Endometrial microvascular endothelial cells (primary cell): Measurements from ENCODE around the gene JMJD7. TPM values are rescaled to one million over a fixed set of nuclear protein-coding genes. Genes with fewer than 3 reads are reported as not detected.

Experiments used
- in situ Hi-C: cut with HindIII; loops from 2 replicates; pipeline ENCODE4 v1.10.0; 2017; ENCODE audit warnings: low sequenced_read_pairs, low pct_unique_long_range_greater_than_20kb; ENCODE audit errors: inconsistent ontology term
- total RNA-seq: library from RNA; depleted of rRNA; stranded (reverse); fragments of >200 nt; gene quantifications from one replicate; pipeline ENCODE4 v1.2.3, GENCODE V29; 2015; ENCODE audit errors: inconsistent ontology term

JMJD7 gene
- total RNA-seq, 1 donor from 2014 or later = 5.0 TPM

DNA sequence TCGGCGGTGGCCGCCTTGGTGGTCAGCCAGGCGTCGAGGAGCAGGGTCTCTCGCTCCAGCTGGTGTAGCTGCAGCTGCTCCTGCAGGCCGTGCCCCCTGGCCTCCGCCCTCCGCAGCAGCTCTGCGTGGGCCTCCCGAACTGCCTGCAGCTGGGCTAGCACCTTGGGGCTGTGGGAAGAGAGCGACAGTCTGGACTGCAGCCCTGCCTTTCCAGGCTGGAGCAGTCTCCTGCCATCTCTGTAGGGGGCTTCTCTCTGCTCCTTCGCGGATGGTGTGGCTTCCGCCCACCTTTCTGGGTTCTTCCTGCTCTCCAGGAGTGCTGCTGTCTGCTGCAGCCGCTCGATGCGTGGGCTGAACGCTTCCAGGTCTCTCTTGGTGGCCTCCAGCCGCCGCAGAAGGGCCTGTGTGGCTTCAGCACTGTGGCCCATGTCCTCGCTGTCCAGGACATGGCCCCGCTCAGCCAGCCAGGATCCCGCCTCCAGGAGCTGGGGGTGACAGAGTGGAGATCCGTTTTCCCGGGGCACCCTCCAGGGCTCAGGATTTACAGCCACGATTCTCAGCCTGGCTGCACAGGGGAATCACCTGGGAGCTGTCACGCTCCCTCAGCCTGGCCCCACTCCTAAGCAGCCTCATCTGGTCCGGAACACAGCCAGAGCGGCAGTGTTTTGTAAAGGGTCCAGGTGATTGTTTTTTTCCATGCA is 27.5 kb downstream of the JMJD7 start:
- in situ Hi-C loops = no loop called here

DNA sequence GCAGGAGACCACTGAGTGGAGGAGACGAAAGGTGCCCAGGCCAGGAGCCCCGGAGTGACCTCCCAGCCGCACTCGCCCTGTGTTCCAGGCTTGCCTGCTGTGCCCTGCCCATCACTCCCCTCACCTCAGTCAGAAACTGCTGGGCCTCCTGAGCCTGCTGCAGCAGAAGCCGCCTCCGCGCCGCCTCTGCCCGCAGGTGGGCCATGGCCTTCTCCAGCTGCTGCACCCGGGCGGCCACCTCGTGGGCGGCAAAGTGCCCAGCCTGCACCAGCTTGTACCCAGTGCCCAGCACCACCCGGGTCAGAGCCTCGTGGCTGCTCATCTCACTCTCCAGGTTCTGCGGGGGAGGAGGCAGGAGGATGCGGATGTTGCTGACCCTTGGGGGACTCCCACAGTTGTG is 28.4 kb downstream of the JMJD7 start:
- in situ Hi-C loops = no loop called here

DNA sequence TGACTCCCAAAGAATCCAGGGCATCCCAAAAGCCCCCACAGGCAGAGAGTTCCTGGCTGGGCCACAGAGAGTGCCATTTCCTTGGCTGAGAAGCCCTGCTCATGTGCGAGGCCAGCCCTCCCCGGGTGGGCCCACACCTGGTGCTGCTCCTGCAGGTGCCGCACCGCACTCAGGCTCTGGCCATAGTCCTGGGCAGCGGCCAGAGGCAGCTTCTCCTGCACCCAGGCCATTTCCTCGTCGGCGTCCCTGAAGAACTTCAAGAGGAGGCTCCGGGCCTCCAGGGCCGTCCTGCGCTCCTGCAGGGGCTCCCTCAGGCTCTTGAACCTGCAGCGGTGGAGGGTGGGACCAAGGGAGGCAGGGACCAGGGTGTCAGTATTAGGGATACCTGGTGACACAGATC is 28.8 kb downstream of the JMJD7 start:
- in situ Hi-C loops = no loop called here

DNA sequence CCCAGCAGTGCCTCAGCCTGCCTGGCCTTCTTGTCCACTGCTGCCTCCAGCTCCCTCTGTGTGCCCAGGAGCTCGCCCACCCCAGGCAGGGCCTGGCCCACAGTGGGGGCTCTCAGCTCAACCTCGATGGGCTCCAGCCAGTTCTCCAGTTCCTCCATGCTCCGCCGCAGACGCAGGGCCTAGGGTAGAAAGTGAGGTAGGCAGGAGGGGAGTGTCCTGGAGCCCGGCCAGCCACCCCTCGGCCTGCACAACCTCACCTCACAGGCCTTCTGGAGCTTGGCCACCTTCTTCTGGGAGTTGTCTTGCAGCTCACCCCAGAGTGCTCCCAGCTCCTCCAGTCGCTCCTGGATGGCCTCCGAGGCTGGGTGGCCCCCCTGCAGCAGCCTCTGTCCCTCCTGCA is 29.4 kb downstream of the JMJD7 start:
- in situ Hi-C loops = no loop called here

DNA sequence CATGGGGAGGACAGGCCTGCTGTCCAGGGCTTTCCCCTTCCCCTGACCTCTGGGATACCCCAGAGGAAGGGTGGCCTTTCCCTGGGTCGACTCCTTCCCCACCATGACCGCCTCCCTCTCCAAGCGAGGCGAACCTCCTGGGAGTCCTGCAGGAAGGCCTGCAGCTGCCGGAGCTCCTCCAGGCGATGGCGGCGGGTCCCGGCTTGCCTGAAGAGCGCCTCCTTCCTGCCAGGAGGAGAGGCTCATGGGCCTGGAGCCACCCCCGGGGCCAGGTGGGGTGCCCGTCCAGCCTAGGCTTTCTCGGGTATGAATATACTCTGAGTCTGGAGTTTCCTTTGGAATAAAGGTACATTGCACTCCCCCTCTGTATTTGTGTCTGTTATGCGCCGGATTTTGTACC is 30.9 kb downstream of the JMJD7 start:
- in situ Hi-C loops = no loop called here

DNA sequence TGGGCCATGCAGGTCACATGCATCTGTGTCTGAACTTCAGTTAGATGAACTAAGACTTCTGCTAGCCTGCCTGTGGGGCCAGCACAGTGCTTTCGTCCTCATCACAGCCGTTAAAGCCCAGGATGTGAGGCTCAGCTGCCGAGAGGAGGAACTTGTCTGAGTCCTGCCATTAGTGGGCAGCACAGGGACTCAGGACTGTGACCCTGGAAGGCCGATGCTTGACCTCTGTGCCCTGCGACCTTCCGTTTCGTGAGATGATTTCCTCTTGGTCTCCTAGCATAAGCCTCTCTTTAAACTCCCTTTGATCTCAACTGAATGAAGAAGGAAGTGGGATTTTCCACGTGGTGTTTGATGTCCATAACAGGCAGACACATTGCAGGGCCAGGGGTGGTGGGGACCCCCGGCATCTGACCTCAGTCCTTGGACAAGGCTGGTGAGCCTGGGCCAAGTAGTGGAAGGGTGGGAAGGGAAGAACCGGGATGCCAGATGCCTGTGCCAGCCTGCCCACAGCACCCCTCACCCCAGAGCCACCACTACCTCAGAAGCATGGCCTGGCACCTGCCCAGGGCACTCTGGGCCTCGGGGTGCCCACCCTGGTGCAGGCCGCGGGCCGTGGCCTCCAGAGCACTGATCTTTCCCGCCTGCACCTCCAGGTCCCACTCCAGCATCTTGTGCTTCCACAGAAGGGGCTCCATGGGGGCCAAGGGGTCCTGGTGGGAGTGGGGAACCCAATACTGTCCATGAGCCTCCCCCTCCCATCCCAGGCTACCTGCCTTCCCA is 32.3 kb downstream of the JMJD7 start:
- in situ Hi-C loops = no loop called here

DNA sequence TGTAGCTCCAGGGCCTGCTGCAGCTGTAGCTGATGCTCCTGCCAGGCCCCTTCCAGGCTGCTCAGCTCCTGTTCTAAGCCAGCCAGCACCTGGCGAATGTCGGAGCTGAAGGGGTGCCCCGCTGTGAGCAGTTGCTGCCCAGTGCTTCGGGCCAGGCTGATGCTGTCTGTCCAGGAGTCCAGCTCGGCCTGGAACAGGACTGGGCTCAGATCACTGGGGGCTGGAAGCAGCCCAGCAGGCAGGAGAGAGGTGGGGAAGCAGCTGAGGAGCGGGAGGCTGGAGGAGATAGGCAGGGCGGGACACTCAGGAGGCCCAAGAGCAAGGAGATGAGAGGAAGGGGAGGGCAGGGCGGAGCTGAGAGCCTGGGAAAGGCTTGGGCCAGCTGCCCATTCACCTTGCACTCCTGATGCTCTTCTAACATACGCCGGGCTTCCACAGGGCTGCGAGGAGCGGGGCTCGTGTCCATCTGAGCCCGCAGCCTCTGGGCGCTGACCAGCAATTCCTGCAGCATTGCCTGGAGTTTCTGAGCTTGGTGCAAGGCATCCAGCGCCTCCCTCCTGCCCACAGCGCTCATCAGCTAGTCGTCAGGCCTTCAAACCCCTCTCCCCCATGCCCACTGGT is 34.0 kb downstream of the JMJD7 start:
- in situ Hi-C loops = no loop called here

DNA sequence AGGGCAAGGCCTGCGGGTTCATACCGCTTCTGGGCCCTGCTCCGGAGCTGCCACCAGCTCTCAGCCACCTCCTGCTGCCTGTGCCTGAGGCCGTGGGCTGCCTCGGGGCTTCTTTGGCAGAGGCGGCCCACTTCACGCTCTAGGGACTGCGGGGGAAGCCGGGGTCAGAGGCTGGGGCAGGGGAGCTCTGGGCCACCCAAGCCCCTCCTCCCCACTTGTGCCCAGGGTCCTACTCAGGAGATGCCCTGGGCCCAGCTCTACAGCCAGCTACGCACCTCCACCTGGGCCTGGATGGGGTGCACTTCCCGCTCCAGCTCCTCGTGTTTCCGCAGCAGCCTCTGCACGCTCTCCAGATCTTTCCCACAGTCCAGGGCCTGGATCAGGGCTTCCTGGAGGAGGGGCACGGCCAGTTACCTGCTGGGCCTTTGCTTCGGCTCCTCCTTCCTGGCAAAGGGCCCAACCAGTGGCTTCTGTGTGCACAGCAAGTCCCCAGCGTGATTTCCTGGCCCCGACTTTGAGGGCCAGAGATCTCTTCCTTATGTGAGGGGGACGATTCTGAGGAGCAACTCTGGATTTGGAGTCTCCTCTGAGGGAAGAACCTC is 34.7 kb downstream of the JMJD7 start:
- in situ Hi-C loops = no loop called here

DNA sequence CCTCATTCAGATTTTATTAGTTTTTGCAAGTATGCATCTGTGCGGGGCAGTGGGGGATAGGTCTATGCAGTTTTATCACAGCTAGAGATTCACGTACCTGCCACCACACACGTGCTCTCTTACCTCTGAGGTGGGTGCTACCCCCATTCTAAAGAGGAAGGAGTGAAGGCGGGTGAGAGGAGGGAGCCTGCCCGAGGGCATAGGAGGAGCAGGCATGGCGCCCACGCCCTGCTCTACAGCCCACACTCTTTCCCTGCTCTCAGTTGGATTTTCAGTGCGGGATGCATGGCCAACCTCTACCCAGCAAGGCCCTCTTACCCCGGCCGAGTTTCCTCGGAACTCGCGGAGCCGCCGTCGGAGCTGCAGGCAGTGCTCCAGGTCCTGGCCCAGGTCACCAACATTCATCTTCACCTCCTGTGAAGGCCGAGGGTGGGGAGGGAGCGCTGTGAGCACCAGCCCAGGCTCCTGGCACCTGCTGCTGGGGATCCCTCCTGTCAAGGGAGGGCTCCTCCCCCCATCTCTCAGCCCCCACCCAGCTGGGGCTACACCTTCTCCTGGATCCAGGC is 37.7 kb downstream of the JMJD7 start:
- in situ Hi-C loops = no loop called here

DNA sequence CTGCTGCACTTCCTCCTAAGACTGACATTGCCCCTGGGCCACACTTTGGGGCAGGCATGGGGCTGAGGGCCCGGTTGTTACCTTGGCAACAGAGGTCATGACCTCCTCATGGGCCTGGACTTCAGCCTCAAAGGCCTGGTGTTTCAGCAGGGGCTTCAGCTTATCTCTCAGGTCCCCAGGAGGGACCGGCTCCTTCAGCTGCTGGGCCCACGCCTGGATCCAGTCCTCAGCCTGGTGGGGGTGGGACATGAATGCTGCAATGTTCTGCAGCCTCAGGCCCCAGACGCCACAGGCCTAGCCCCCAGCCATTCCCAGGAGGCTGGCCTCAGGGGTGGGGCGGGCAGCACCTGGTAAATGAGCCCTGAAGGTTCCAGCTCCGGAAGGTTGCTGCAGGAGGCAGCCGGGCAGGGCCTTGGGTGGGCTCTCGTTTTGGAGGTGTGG is 38.4 kb downstream of the JMJD7 start:
- in situ Hi-C loops = no loop called here

DNA sequence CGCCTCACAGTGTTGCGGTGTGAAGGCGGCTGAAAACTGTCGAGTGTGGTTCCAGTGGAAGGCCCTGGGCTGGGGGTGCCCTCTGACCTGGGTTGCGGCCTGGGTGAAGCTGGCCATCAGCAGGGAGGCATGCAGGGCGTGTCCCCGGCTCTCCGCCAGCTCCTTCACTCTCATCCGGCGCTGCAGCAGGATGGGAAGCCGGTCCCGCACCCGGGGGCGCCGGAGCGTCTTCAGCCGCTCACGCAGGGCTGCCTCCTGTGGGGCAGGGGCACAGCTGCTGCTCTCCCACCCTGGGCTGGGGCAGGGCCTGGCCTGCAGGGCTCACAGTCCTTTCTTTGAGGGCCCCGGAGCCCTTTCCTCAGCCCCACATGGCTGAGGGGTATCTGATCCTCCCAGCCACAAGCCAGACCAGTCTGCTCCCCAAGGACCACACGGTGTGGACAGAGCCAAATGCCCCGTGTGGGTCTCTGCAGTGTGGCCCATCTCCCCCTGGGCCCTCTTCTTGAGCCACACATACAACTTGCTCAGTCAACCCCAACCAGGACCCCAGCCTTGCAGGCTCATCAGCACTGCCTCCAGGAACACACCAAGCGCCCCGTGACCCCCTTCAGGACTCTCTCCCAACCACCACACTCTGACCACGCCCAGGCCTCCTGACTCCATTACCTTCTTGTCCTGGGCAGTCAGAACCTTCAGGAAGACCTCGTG is 39.1 kb downstream of the JMJD7 start:
- in situ Hi-C loops = no loop called here

DNA sequence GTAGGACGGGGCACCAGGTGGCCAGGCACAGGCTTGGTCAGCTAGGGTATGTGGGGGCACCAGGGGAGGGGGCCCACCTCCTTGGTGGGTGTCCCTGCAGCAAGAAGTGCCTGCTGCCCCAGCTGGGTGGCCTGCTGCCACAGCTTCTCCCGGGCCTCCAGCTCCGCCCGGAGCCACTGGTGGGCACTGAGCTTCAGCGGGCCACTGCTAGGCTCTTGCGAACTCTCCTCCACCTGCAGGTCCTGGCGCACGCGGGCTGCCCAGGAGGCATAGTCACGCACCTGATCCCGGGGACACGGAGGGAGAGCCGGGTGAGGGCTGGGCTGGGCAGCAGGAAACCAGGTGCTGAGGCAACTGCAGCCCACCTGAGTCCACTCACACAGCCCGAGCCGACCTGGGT is 40.4 kb downstream of the JMJD7 start:
- in situ Hi-C loops = no loop called here

DNA sequence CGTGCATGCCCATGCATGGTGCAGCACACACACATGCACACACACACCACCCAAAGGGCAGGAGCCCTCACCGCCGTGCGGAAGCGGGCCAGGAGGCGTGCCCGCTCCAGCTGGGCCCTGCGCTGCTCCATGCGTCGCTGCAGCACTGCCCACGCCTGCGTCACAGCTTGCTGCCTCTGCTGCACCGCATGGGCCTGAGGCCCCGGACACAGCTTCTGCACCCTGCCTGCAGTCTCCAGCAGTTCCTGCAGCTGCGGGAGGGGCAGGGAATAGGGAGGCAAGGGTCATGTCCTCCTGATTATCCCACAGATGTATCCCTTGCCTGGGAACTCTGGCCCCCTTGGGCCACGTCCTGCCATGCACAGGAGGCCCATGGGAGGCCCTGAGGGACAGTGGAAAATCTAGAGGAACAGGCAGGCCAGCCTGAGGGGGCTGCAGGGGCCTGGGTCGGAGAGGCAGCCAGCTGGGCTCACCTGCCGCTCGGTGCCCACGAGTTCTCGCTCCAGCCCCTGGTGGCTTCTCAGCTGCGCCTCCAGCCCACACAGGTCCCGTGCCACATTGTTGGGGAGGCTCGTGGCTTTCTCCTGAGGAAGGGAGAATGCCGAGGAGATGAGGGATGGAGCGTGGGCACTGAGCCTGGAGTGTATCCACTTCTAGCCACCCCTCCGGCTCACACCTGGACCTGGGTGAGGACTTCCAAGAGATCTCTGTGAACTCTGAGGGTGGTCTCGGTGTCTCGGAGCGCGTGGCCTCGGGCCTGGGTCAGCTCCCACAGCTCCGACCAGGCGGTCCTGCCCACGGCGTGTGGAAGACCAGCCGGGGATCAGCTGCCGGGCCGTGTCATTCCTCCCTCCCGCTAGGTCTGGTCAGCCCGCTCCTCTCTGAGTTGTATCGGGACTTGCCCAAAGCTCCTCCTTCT is 42.1 kb downstream of the JMJD7 start:
- in situ Hi-C loops = no loop called here

DNA sequence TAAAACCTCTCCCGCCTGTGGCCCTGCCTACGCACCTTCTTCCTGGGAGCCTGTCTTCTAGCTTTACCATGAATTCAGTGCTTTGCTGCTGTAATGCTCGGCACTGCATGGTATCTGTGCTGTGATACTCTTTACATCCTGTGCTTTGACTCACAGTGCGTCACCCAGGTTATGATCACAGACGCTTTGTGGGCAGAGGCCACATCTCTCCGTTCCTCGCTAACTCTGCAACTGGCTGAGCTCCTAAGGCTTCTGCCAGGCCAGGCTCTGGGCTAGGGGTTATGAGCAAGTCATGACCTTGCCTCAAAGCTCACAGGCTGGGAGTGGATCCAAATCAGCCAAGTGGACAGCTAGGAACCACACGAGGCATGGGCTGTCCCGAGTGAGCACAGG is 42.8 kb downstream of the JMJD7 start:
- in situ Hi-C loops = no loop called here

DNA sequence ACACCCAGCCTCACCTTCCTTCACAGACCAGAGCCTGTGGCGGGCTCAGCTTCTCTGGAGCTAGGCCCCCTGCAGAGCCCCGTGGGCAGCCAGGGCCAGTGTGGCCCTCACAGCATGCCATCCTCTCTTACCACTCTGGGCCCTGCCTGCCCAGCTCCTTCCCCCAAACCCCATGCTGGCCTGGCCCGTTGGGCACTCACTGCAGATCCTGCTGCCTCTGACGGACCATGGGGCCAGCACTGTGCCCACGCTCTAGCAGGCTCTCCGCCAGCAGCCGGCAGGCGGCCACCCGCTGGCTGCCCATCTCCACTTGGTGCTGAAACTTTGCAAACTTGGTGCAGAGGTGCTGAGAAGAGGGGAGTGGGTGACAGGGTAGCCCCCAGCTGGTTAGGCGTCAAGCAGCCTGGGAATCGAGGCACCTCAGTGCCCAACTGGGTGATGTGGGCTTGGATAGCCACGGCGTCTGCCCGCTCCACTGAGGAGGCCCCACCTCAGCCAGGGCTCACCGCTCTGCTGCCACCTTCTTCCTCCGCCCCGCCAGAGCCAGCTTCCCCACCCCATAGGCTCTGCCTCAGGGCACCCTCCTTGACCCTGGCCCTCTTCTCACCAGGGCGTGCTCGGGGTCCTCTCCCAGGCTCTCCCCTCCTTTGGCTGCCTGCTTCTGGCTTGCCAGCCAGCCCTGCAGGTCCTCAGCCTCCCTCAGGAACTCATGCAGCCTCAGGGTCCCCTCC is 43.4 kb downstream of the JMJD7 start:
- in situ Hi-C loops = no loop called here

DNA sequence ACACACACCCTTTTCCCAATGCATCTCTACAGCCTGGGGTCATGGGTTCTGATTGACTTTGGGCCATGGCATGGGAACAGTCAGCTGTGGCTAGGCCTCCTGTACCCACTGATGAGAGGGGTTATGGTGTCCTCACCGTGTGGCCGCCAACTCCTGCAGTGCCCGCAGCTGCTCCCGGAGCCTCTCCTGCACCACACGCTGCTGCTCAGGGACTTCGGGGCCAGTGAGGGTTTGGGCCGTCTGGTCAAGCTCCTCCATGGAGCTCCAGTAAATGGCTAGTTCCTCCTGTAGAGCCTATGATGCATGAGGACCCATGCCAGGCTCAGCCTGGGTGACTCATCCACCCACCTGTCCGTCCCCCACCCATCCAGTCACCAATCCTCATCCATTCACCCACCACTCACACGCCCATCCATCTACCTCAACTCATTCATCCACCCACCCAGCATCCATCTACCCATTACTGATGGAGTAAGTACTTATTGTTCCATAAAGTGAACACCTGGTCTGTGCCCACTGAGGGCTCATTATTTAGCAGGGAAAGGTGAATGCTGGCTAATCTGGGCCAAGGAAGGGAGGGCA is 44.4 kb downstream of the JMJD7 start:
- in situ Hi-C loops = no loop called here

DNA sequence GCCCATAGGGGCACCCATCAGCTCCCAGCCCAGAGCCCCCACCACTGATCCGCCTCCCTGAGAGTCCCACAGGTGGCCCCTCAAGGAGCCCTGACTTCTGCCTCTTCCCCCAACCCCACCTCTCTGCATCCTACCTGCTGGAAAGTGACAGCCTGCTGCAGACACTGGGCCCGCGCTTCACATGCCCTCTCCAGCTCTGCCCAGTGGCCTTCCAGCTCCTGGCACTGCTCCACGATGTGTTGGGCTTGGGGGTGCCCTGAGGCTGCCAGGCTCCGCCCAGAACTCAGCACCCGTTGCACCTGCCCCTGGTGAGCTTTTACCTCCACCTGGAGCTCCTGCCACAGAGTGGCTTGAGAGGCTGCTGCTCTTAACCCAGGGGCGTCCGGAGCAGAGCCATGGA is 45.8 kb downstream of the JMJD7 start:
- in situ Hi-C loops = no loop called here
